OCI-LY3 (cell line): Measurements from ENCODE around the gene POU2AF2.

Source experiments
- H2AFZ ChIP-seq: fragments of 200-600, 300-600 bp; shearing (Covaris generic); 2 replicates; pipeline ENCODE4 v1.6.0; 2014; ENCODE audit warnings: antibody characterized with exemption, low read depth, low read length
- H3K27ac ChIP-seq: fragments of 200-600, 300-600 bp; sonication (generic); 2 replicates; pipeline ENCODE4 v1.5.1; 2014; ENCODE audit warnings: mild to moderate bottlenecking, low read length, moderate library complexity, mixed read lengths
- H3K27me3 ChIP-seq: fragments of 200-600, 300-600 bp; sonication (generic); 2 replicates; pipeline ENCODE4 v1.6.1; 2014; ENCODE audit warnings: low read depth, low read length, mixed read lengths
- H3K36me3 ChIP-seq: fragments of 200-600, 300-600 bp; sonication (generic); replicated peaks from 2 replicates; pipeline ENCODE3; 2014; ENCODE audit warnings: low read depth, low read length, mixed read lengths
- H3K4me1 ChIP-seq: fragments of 300-600, 200-600 bp; sonication (generic); 2 replicates; pipeline ENCODE4 v1.6.1; 2014; ENCODE audit warnings: low read length, mixed read lengths
- H3K4me2 ChIP-seq: fragments of 200-600, 300-600 bp; sonication (generic); 2 replicates; pipeline ENCODE4 v1.6.1; 2014; ENCODE audit warnings: low read length, mixed read lengths
- H3K4me3 ChIP-seq: fragments of 300-600, 200-600 bp; sonication (generic); 2 replicates; pipeline ENCODE4 v1.5.1; 2014; ENCODE audit warnings: antibody characterized with exemption, mild to moderate bottlenecking, low read length, moderate library complexity
- H3K79me2 ChIP-seq: fragments of 300-600, 200-600 bp; shearing (Covaris generic); 2 replicates; pipeline ENCODE4 v1.6.1; 2014; ENCODE audit warnings: mild to moderate bottlenecking, low read length, mixed read lengths
- H3K9ac ChIP-seq: fragments of 300-600, 200-600 bp; shearing (Covaris generic); 2 replicates; pipeline ENCODE4 v1.6.0; 2014; ENCODE audit warnings: mild to moderate bottlenecking, low read length, moderate library complexity
- H3K9me3 ChIP-seq: fragments of 200-600, 300-600 bp; shearing (Covaris generic); 2 replicates; pipeline ENCODE4 v1.6.1; 2014; ENCODE audit warnings: low read length, mixed read lengths; ENCODE audit not compliant: insufficient read depth
- H4K20me1 ChIP-seq: fragments of 200-600, 300-600 bp; sonication (generic); 2 replicates; pipeline ENCODE4 v1.6.1; 2016; ENCODE audit warnings: low read length, mixed read lengths; ENCODE audit not compliant: insufficient read depth
- CTCF ChIP-seq: fragments of 200-600, 300-600 bp; sonication (generic); IDR thresholded peaks from 2 replicates; pipeline ENCODE4 v1.5.1; 2014; ENCODE audit warnings: antibody characterized with exemption, low read length, low read depth
- EZH2phosphoT487 ChIP-seq: fragments of 200-600 bp; shearing (Covaris generic); IDR thresholded peaks from 2 replicates; pipeline ENCODE4 v1.6.1; 2018; ENCODE audit warnings: antibody characterized with exemption, mixed run types, low read depth

Gene POU2AF2

GRCh38 chr11:111308140-111308539 lies 62.6 kb downstream of the POU2AF2 start:
- TF ChIP-seq EZH2phosphoT487: no peak
- no peak for TF ChIP-seq CTCF
- no peaks in the 10 kb centered on the region for H3K79me2 ChIP-seq
- H3K9ac ChIP-seq: no peak overlapping the region
- no peak overlapping the region for H3K4me2 ChIP-seq
- H3K4me1 ChIP-seq: peaks cover 15% of the 10 kb centered on the region
- no peak overlapping the region for H3K27ac ChIP-seq
- H3K36me3 ChIP-seq: no peaks in the 10 kb centered on the region
- H4K20me1 ChIP-seq: no peaks in the 10 kb centered on the region
- no peak overlapping the region for H3K4me3 ChIP-seq
- 0 out of 2 replicates have a peak, but pooled peaks cover 5% of the 10 kb centered on the region for H3K27me3 ChIP-seq
- no peak overlapping the region for H2AFZ ChIP-seq
- H3K9me3 ChIP-seq: no peaks in the 10 kb centered on the region

DNA sequence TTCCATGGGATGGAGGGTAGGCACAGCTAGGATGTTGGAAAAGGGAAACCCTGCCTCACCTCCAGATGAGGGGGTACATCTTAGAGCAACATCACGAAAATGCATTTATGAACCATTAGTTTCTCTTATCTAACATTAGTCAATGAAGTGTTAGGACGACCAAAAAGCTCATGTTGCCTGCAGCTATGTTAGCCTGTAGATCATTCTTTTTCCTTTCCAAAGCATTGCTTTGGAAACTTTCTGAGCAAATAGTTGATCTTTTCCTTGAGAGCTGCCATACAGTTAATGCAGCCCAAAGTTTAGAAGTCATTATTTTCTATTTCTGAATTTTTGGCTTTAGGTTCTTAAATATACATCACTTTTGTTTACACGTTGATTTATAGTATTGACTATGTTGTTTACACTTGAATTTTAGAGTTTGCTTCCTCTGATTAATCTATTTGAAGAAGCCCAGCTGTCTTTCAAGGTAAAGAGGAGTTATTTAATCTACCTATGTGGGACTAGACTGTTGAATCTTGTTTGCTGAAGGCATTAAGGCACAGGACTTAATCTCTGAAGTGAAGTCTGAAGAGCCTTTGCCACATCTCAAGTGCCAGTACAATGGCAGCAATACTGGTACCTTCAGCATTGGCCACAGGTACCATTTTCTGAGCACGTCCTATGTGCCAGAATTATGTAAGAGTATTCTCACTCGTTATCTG lies 63.8 kb downstream of the POU2AF2 start:
- Histone ChIP-seq H3K9ac (no peak overlapping the region), H3K36me3 (no peaks in the 10 kb centered on the region), H3K27ac (no peak overlapping the region), H3K4me1 (peaks cover 8% of the 10 kb centered on the region; the same call in 1 of the 2 replicates), H4K20me1 (no peaks in the 10 kb centered on the region), H3K4me3 (no peak overlapping the region), H3K27me3 (0 out of 2 replicates have a peak, but pooled peaks cover 5% of the 10 kb centered on the region), H3K79me2 (no peaks in the 10 kb centered on the region), H2AFZ (no peak overlapping the region), H3K9me3 (no peaks in the 10 kb centered on the region), H3K4me2 (no peak overlapping the region)
- TF ChIP-seq EZH2phosphoT487 (no peak), CTCF (no peak)

DNA sequence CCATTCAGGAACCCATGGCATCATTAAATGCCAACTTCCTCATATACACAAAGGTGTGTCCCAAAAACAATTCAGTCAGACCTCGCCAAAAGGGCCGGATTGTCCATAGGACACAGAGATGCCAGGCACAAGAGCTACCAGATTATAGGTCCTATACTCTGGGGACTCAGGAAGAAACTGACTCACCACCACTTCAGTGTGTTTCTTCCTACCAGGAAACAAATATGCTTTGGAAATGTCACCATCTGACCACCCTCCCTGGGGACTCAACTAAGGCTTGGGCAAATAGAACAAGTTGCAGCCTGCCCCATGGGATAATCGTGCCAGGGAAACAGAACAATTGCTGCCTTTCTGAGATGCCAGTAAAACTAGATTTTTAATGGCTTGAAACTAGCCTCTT lies 64.6 kb downstream of the POU2AF2 start:
- peaks cover 8% of the 10 kb centered on the region; the same call in 1 of the 2 replicates for H3K4me1 ChIP-seq
- H3K9ac ChIP-seq: no peak overlapping the region
- TF ChIP-seq EZH2phosphoT487 (no peak), CTCF (no peak)
- H3K36me3 ChIP-seq: no peaks in the 10 kb centered on the region
- H4K20me1 ChIP-seq: no peaks in the 10 kb centered on the region
- H3K4me3 ChIP-seq: no peak overlapping the region
- no peak overlapping the region for H3K27ac ChIP-seq
- H3K9me3 ChIP-seq: no peaks in the 10 kb centered on the region
- no peak overlapping the region for H3K4me2 ChIP-seq
- 0 out of 2 replicates have a peak, but pooled peaks cover 5% of the 10 kb centered on the region for H3K27me3 ChIP-seq
- H3K79me2 ChIP-seq: no peaks in the 10 kb centered on the region
- no peak overlapping the region for H2AFZ ChIP-seq

DNA sequence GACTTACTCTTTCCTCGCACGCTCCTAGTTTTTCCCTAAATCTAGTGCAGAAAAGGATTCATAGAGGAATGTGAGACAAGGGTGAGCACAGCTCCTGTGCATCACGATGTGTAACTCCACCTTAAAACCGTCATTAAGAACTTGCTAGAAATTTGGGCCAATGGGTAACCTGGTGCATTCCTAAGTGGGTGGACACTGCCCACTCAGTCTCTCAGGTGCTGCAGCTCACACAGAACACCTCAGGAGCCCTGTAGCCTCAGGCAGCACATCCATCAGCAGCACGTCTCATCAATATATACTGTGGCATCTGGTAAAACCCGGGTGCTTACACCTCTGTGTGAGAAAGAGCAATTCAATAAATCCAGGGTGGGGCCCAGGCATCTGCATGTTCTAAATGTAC lies 65.2 kb downstream of the POU2AF2 start:
- Histone ChIP-seq H3K4me3 (no peak overlapping the region), H3K4me1 (peaks cover 3% of the 10 kb centered on the region; the same call in 1 of the 2 replicates), H3K79me2 (no peaks in the 10 kb centered on the region), H3K9me3 (no peaks in the 10 kb centered on the region), H3K27me3 (0 out of 2 replicates have a peak, but pooled peaks cover 5% of the 10 kb centered on the region), H2AFZ (no peak overlapping the region), H3K36me3 (no peaks in the 10 kb centered on the region), H3K4me2 (no peak overlapping the region), H3K27ac (no peak overlapping the region), H3K9ac (no peak overlapping the region), H4K20me1 (no peaks in the 10 kb centered on the region)
- TF ChIP-seq EZH2phosphoT487 (no peak), CTCF (no peak)
